HFFc6 (cell line): ENCODE measurements around the gene CCKAR. TPM values are rescaled to one million over a fixed set of nuclear protein-coding genes. Genes with fewer than 3 reads are reported as not detected.

Experiments
- DNase-seq: peaks from one replicate; pipeline ENCODE4 v3.0.0-alpha.2; 2018
- H3K27ac Mint-ChIP-seq: 2 replicates; pipeline ENCODE4 v1.8.0; 2020; ENCODE audit warnings: mild to moderate bottlenecking, mixed read lengths
- H3K27me3 Mint-ChIP-seq: 2 replicates; pipeline ENCODE4 v1.8.0; 2021; ENCODE audit warnings: mild to moderate bottlenecking, moderate library complexity, mixed read lengths; ENCODE audit not compliant: insufficient read depth
- H3K36me3 Mint-ChIP-seq: 2 replicates; pipeline ENCODE4 v1.8.0; 2021; ENCODE audit warnings: low read depth, mixed read lengths
- H3K4me1 Mint-ChIP-seq: 2 replicates; pipeline ENCODE4 v1.8.0; 2020; ENCODE audit warnings: low read depth, mixed read lengths
- H3K4me3 Mint-ChIP-seq: 2 replicates; pipeline ENCODE4 v1.8.0; 2020; ENCODE audit warnings: mild to moderate bottlenecking, moderate library complexity, mixed read lengths
- H3K9me3 Mint-ChIP-seq: 2 replicates; pipeline ENCODE4 v1.8.0; 2020; ENCODE audit warnings: mild to moderate bottlenecking, mixed read lengths
- CTCF ChIP-seq: fragments of 200-600 bp; sonication (generic); IDR thresholded peaks from 2 replicates; pipeline ENCODE4 v1.5.0; 2021; ENCODE audit warnings: antibody characterized with exemption, mild to moderate bottlenecking
- total RNA-seq, 6 experiments: library from RNA; stranded (reverse); fragmentation: NEBNext Ultra II Directional; extraction: Animal tissue kit (Norgen Biotek cat#: 25700); gene quantifications; 2 replicates in 1 of 6; 3 replicates in 5 of 6; pipeline ENCODE4 v1.2.3, GENCODE V29; 2021

CCKAR gene
- total RNA-seq, 6 experiments from 2014 or later: not detected

GRCh38 chr4:26489101-26489985 lies 941 bp downstream of the CCKAR start:
- H3K27ac Mint-ChIP-seq: no peak overlapping the region
- no peak overlapping the region for H3K4me3 Mint-ChIP-seq
- no peak for DNase-seq
- H3K36me3 Mint-ChIP-seq: no peaks in the 10 kb centered on the region
- no peak for TF ChIP-seq CTCF
- H3K27me3 Mint-ChIP-seq: peaks cover 32% of the 10 kb centered on the region
- H3K9me3 Mint-ChIP-seq: no peaks in the 10 kb centered on the region
- H3K4me1 Mint-ChIP-seq: no peaks in the 10 kb centered on the region

DNA sequence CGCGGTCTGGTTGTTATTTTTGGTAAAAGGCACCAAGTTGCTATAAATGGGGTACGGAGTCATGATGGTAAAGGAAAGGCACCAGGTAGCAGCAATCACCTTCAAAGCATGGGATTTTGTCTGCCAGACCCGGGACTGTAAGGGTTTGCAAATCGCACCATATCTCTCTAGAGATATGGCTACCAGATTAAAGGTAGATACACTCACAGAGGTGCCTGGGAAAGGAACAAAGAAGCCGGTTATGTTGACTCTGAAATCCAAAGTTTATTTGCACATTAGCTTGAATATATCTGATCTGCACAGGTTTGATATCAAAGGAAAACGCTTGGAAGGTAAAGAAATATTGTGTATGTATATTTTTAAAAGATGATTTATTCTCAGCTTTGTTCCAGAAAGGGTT lies 4.6 kb downstream of the CCKAR start:
- DNase-seq: no peak
- Mint-ChIP-seq H3K36me3 (no peaks in the 10 kb centered on the region), H3K4me1 (no peaks in the 10 kb centered on the region), H3K9me3 (no peaks in the 10 kb centered on the region), H3K27ac (no peak overlapping the region), H3K4me3 (no peak overlapping the region), H3K27me3 (peaks cover 30% of the 10 kb centered on the region)
- no peak for TF ChIP-seq CTCF

DNA sequence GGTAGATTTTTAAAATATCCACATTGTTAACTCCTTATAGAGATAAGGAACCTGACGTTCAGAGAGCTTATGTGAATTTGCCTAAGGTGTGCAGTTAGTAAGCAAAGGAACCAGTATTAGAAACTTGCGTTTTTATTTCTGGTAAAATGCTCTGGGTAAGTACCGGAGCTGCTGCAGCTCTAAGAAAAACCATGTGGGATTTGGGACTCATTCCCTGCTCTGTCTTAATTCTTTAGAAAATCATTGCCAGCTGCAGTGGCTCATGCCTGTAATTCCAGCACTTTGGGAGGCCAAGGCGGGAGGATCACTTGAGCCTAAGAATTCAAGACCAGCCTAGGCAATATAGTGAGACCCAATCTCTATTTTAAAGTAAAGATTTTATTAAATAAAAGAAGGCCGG lies 5.8 kb downstream of the CCKAR start:
- Mint-ChIP-seq H3K27me3 (peaks cover 26% of the 10 kb centered on the region), H3K4me1 (no peaks in the 10 kb centered on the region), H3K27ac (no peak overlapping the region), H3K4me3 (no peak overlapping the region), H3K36me3 (no peaks in the 10 kb centered on the region), H3K9me3 (no peaks in the 10 kb centered on the region)
- TF ChIP-seq CTCF: no peak
- no peak for DNase-seq

DNA sequence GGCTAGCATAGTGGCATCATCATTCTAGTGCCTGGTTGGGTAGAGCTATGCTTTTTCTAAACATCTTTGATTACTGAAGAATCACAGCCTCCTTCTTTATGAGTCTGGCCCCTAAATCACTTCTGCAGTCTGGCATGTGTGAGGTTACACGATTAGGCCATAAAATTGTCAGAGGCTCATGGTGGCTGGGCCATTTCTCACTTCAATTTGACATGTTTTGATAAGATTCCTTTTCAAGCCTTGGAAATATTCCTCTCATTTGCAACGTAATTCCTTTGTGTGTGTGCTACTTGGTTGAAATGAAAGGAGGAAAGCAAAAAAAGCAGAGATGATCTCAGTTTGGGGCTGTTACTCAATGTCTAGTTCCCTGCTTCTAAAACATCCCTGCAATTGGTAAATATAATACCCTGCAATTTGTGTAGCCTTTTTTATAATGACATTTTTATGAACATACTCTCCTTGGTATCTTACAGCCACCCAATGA lies 6.2 kb downstream of the CCKAR start:
- no peaks in the 10 kb centered on the region for H3K4me1 Mint-ChIP-seq
- TF ChIP-seq CTCF: no peak
- no peak for DNase-seq
- H3K27ac Mint-ChIP-seq: no peak overlapping the region
- H3K36me3 Mint-ChIP-seq: no peaks in the 10 kb centered on the region
- H3K9me3 Mint-ChIP-seq: no peaks in the 10 kb centered on the region
- H3K4me3 Mint-ChIP-seq: no peak overlapping the region
- peaks cover 22% of the 10 kb centered on the region for H3K27me3 Mint-ChIP-seq

GRCh38 chr4:26482508-26483462 lies 7.5 kb downstream of the CCKAR start:
- Mint-ChIP-seq H3K4me1 (no peaks in the 10 kb centered on the region), H3K27ac (no peak overlapping the region), H3K36me3 (no peaks in the 10 kb centered on the region), H3K4me3 (no peak overlapping the region), H3K9me3 (no peaks in the 10 kb centered on the region), H3K27me3 (peaks cover 20% of the 10 kb centered on the region)
- no peak for DNase-seq
- no peak for TF ChIP-seq CTCF
